ENCODE measurements around the gene PLEKHG4B.

PLEKHG4B gene

DNA sequence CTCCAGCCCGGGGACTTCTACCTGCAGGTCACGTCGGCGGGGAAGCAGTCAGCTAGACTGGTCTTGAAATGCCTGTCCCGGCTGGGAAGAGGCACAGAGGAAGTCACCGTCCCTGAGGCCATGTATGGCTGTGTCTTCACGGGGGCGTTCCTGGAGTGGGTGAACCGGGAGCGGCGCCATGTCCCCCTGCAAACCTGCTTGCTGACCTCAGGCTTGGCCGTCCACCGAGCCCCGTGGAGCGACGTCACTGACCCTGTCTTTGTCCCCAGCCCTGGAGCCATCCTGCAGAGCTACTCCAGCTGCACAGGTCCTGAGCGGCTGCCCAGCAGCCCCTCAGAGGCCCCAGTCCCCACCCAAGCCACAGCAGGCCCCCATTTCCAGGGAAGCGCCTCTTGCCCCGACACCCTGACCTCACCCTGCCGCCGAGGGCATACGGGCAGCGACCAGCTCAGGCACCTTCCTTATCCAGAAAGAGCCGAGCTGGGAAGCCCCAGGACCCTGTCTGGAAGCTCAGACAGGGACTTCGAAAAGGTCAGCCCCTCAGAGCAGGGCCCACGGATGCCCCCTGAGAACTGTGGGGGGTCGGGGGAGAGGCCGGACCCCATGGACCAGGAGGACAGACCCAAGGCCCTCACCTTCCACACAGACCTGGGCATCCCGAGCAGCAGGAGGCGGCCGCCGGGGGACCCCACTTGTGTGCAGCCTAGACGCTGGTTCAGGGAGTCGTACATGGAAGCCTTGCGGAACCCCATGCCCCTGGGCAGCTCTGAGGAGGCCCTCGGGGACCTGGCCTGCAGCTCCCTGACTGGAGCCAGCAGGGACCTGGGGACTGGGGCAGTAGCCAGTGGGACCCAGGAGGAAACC, 47.8 kb downstream of the PLEKHG4B start:
- no peak for DNase-seq

DNA sequence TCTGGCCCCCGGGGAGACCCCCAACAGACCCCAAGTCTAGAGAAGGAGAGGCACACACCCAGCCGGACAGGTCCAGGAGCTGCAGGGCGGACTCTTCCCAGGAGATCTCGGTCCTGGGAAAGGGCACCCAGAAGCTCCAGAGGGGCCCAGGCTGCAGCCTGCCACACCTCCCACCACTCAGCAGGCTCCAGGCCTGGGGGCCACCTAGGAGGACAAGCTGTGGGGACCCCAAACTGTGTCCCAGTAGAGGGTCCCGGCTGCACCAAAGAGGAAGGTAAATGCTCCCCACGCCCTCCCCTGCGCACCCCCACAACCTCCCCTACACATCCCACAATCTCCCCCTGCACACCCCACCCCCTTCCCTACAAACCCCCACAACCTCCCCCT, 48.5 kb downstream of the PLEKHG4B start:
- DNase-seq: no peak

DNA sequence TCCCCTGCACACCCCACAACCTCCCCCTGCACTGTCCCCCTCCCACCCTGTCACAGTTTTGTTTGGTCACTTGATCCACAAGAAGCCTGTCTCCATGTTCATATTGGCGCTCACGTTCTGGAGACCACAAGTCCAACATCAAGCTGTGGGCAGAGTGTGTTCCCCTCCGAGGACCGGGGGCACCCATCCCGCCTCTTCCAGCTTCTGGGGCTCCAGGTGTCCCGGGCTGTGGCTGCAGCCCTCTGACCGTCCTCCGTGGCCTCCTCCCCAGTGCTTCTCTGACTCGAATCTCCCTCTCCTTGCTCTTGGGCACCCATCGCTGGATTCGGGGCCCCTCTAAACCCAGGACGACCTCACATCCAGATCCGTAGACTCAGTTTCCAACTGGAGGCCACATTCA, 49.2 kb downstream of the PLEKHG4B start:
- no peak for DNase-seq

DNA sequence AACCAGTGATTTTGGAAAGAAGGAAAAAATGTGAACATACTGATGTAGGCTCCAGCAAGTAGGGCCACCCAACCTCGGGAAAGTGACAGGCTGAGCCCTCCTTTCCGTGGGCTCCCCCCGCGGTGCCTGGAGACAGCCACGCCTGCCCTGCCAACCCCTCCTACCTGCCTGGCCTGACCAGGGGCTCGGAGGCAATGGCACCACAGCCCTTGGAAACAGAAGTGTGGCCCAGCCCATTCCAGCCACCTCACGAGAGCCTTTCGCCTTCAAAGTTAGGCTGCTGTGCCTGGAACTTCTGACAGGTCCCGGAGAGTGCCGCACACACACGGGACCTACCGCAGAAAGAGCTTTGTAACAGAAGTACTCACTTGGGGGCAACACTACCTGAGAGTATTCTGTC, 49.8 kb downstream of the PLEKHG4B start:
- no peak for DNase-seq

DNA sequence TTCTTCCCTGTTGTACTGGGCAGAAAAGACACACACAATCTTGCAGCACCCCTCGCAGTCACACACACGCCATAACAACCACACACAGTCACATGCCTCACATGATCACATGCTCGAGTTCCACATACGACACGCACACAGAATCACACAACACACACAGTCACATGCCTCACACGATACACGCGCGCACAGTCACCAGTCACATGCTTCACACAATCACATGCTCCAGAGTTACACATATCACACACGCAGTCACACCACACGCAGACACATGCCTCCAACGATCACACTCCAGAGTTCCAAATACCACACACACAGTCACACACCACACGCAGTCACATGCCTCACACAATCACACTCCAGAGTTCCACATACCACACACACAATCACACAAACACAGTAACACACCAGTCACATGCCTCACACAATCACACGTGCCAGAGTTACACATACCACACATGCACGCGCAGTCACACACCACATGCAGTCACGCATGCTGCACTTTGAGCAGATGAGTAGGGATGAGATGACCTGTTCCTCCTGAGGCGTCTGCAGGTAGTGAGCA, 50.4 kb downstream of the PLEKHG4B start:
- DNase-seq: no peak

DNA sequence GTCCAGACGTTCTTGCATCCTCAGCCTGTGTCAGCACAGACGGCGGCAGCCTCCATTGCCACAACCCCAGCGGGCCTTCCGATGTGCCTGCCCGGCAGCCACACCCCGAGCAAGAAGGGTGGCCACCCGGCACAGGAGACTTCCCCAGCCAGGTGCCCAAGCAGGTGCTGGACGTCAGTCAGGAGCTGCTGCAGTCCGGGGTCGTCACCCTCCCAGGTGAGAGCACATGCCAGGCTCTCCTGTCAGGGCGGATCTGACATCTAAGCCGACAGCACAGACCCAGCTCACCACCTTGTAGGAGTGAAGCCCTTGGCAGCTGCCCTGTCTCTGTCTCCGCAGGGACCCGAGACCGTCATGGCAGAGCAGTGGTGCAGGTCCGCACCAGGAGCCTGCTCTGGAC, 51.1 kb downstream of the PLEKHG4B start:
- DNase-seq: no peak

DNA sequence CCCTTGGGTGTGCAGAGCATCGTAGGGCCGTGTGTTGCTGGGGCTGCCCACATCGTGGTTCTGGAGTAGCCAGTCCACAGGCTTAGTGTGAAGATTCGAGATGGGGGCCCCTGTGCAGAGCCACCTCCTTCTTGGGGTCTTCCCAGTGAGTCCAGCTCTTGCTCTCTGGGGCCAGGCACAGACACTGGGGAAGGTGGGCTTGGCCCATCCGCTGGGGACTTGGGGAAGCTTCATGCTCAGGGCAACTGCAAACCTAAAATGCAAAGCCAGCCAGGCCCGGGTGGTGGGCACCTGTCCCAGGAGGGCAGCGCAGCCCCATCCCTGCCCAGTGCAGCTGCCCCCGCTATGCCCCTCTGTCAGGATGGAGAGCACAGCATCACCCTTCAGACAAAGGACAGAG, 53.0 kb downstream of the PLEKHG4B start:
- DNase-seq: no peak

DNA sequence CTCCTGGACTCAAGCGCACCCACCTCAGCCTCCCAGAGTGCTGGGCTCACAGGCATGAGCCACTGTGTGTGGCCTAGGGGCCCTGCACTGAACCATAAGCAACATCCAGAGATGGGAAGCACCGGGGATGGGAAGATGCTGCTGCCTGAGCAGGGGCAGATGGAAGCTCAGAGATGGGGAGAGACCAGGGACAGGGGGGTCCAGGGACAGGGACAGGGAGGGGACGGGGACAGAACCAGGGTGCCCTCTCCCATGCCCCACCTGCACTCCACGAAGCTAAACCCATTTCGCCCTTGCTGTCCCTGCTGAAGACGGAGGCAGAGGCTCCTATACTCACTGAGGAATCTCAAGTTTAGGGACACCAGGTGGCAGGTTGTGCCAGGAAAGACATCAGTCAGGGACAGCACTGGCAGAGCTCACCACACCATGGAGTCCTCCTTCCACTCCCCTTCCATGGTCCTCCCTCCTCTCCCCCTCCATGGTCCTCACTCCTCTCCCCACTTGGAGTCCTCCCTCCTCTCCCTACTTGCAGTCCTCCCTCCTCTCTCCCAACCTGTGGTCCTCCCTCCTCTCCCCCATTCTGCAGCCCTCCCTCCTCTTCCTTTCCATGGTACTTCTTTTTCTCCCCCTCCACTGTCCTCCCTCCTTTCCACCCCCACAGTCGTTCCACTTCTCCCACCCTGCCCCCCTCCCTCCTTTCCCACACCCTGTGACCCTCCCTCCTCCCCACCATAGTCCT, 53.8 kb downstream of the PLEKHG4B start:
- no peak for DNase-seq

DNA sequence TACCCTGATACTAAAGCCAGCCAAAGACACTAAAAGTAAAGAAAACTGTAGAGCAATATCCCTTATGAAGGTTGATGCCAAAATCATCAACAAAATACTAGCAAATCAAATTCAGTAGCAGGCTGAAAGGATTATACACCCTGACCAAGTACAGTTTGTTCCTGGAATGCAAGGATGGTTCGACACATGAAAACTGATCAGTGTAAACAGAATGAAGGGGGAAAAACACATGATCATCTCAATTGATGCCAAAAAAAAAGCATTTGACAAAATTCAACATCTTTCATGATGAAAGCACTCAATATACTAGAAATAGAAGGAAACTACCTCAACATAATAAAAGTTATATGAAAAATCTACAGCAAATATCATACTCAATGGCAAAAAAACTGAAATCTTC, 55.8 kb downstream of the PLEKHG4B start:
- DNase-seq: no peak

DNA sequence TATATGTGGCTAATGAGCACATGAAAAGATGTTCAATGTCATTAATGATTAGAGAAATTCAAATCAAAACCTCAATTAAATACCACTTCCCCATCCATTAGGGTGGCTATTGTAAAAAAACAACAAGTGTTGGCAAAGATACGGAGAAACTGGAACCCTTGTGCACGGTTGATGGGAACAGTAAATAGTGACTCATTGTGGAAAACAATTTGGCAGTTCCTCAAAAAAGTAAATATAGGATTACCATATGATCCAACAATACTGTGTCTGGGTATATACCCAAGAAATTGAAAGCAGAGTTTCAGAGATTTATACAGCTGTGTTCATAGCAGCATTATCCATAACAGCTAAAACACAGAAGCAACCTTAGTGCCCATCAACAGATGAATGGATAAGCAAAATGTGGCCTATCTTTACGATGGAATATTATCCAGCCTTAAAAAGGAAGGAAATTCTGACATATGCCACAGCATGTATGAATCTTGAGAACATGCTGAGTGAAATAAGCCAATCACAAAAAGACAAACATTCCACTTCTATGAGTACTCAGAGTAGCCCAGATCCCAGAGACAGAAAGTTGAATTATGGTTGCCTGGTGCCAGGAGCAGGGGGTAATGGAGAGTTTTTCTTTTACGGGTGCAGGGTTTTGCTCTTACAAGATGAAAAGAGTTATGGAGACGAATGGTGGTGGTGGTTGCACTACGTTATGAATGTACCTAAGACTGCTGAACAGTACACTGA, 57.9 kb downstream of the PLEKHG4B start:
- no peak for DNase-seq

DNA sequence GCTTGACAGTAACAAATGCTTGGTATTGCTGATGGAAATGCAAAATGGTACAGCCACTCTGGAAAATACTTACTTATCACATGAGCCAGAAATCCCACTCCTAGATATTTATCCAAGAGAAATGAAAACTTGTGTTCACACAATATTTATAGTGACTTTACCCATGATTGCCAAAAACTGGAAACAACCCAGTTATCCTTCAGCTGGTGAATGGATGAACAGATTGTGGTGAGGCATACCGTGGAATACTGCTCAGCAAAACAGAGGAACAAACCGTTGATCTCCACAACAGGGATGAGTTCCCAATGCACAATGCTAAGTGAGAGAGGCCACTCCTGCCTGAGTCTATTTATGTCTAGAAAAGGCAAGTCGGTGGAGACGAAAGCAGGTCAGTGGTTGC, 58.8 kb downstream of the PLEKHG4B start:
- no peak for DNase-seq

DNA sequence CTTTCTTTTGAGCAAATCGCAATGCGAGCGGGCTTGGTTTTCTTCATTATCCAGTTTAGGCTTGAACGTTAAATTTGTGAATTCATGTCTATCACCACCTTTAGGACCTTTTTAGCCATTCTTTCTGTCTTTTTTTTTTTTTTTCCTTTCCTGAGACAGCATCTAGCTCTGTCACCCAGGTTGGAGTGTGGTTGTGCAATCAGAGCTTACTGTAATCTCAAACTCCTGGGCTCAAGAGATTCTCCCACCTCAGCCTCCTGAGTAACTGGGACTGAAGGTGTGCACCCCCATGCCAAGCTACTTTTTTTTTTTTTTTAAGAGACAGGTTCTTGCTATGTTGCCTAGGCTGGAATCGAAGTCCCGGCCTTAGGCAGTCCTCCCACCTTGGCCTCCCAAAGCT, 60.1 kb downstream of the PLEKHG4B start:
- no peak for DNase-seq

DNA sequence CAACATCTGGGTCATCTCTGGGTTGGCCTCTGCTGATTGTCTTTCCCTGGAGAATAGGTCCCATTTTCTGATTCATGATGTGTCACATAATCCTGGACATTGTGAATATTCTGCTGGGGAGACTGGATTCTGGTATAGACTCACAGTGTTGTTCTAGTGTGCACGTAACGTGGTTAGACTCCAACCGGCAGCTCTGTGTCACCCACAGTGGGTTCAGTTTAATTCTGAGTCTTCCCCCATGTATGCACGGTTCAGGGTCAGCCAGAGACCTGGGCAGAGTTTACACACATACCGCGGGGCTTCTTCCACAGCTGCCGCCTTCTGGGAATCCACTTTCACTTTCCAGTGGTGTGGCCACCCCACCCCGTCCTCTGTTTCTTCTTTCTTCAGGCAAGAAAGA, 61.3 kb downstream of the PLEKHG4B start:
- DNase-seq: no peak

DNA sequence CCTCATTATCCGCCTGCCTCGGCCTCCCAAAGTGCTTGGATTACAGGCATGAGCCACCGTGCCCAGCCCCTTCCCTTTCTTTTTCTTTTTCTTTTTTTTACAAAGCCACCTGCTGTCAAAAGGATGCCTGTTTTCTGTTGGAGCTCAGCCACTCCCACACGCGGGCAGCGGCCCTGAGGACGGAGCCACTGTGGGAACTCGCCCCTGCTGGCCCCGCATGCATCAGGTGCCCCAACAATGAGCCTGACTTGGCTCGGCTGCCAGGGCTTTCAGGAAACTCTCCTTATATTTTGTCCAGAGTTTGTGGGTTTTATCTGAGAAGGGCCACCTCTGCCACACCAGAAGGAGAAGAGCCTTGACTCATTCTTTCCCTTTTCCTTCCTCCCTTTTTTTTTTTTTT, 62.3 kb downstream of the PLEKHG4B start:
- DNase-seq: no peak

DNA sequence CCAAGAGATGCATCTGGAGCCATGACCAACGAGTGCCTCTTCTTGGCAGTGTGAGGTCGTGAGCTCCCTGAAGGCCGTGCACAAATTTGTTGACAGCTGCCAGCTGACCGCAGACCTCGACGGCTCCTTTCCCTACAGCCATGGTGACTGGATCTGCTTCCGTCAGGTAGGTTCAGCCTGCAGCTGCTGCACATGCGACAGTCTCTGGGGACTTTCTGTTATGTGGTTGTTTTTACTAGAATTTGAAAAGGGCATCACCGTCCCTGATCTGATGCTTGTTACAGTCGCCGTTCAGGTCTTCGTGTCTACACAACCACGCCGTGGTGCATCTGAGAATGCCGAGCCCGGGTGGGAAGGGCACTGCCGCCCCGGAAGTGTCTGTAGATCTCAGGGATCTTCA, 62.9 kb downstream of the PLEKHG4B start:
- no peak for DNase-seq

DNA sequence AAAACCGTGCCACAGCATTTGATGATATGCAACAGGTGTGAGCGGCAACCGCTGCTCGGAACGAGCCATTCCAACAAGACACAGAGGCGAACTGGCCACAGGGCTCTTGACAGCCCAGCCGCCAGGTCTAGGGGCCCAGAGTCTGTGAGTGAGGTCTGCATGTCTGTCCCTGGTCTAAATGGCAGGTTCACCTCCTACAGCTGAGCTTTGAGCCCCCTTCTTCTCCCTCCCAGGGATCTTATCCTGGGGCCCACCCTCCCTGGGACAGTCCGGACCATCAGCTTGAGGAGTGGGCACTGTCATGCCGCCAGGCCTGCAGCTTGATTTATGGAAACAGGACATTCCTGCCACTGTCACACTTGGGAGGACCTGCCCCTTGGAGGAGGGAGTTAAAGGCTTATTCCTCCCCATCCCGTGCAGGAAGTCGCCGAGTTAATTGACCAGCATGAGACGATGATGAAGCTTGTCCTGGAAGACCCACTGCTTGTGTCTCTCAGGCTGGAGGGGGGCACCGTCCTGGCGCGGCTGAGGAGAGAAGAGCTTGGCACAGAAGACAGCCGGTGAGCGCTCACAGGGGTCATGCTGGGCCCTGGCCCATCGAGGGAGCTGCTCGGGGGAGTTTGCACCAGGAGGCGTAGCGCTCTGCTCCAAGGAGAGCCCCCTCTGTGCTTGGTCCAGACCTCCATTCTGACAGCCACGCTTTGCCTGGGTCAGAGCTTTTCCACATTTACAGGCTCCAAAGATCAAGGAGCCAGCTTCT, 63.9 kb downstream of the PLEKHG4B start:
- no peak for DNase-seq

DNA sequence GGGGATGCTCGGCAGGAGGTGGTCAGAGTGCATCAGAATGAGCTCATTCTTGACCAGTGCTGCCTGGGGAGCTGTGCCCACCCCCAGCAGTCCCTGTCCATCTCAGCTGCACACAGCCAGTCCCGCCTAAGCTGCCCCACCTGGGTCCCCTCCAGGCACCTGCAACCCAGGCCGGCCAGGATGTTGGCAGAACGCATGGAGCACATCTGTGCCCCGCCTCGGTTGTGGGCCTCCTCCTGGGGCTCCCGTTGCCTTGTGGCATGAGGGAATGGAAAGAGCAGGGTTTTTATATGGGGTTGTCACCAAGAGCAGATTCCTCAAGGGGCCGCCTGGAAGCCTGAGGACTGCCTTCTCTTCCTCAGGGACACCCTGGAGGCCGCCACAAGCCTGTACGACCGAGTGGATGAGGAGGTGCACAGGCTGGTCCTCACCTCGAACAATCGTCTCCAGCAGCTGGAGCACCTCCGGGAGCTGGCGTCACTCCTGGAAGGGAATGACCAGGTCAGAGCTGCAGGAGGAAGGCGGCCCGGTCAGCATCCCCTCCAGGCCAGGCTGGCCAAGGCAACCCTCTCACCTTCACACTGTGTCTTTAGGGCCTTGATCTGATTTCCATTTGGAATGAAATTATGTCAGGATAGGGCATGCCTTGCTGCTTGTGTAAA, 64.6 kb downstream of the PLEKHG4B start:
- DNase-seq: no peak

DNA sequence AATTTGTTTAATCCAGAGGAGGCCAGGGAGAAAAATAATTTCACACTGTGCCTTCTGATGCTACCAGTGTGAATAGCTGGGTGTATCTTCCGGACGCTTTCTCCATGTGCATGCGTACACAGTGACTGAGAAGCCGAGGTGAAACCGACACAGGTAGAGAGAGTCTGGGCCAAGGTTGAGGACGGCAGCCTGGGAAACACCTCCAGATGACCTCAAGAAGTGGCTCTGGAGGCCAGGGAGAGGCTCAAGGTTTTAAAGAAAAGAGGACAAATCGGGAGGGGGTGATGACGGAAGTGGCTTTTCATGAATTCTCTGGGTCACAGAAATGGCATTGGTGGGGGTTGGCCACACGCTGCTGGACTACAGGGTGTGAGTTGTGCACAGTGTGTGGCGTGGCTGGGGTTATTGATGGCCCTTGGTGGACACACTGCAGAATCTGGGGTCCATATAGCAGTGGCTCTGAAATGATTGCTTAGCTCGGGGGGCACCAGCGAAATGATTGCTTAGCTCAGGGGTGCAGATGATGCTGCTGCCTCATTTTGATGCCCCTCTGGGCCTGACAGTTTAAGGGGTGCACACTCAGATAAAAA, 65.3 kb downstream of the PLEKHG4B start:
- DNase-seq: no peak

DNA sequence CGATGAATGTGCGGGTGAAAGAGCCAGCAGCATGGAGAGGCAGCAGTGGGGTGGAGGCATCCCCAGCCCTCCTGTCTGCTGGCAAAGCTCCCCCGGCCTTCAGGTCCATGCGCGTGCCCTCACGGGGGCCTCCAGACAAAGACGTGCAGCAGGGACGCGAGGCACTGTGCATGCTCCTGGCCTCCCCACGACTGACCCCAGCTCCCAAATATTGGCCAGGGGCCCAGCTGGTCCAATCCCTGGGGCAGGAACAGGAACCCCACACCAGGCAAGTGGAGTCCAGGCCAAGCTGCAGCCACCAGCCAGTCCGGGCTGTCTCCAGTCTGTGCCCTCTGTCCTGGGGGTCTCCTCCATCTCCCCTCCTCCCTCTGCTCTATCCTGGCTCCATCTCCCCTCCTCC, 65.8 kb downstream of the PLEKHG4B start:
- DNase-seq: no peak

DNA sequence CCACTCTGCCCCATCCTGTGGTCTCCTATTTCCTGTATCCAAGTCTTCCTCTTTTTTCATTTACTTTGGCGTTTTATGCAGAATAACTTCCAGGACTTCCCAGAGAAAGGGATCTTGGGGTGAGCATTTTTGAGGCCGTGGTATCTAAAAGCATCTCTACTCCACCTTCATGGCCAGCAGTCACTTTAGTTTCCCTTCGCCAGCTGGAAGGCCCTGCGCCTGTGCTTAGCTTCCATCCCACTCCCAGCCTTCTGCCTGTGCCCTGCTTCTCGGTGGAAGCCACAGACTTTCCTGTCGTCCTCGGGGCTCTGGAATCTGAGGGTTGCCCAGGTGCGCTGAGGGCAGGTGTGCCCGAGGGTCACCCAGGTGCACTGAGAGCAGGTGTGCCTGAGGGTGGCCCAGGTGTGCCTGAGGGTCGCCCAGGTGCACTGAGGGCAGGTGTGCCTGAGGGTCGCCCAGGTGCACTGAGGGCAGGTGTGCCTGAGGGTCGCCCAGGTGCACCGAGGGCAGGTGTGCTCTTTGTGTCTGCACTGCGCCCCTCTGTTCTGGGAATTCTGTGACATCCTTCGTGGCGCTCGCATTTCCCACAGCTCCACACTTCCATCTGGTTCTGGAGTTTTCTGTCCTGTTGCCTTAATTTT, 67.0 kb downstream of the PLEKHG4B start:
- no peak for DNase-seq
